ENCODE data around the gene PCDHGA11.
"Not testable (repeated sequence)": the region's sequence is repeated elsewhere in the genome, so short reads cannot be mapped to it uniquely, and the experiment has no call there.

PCDHGA11 gene

DNA sequence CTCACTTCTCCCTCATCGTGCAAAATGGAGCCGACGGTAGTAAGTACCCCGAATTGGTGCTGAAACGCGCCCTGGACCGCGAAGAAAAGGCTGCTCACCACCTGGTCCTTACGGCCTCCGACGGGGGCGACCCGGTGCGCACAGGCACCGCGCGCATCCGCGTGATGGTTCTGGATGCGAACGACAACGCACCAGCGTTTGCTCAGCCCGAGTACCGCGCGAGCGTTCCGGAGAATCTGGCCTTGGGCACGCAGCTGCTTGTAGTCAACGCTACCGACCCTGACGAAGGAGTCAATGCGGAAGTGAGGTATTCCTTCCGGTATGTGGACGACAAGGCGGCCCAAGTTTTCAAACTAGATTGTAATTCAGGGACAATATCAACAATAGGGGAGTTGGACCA is 10.4 kb downstream of the PCDHGA11 start:
- no peak for DNase-seq (ENCODE audit: low read depth in 2 of 2)

- DNase-seq (ENCODE audit: low read depth in 2 of 2) = not testable (repeated sequence)
These were observed 11.5 kb downstream of the PCDHGA11 start for GRCh38 chr5:141432308-141432707.

DNA sequence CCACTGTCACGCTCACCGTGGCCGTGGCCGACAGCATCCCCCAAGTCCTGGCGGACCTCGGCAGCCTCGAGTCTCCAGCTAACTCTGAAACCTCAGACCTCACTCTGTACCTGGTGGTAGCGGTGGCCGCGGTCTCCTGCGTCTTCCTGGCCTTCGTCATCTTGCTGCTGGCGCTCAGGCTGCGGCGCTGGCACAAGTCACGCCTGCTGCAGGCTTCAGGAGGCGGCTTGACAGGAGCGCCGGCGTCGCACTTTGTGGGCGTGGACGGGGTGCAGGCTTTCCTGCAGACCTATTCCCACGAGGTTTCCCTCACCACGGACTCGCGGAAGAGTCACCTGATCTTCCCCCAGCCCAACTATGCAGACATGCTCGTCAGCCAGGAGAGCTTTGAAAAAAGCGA is 11.9 kb downstream of the PCDHGA11 start:
- not testable (repeated sequence) for DNase-seq (ENCODE audit: low read depth in 2 of 2)

GRCh38 chr5:141434006-141434405 is 13.2 kb downstream of the PCDHGA11 start:
- no peak for DNase-seq (ENCODE audit: low read depth in 2 of 2)

DNA sequence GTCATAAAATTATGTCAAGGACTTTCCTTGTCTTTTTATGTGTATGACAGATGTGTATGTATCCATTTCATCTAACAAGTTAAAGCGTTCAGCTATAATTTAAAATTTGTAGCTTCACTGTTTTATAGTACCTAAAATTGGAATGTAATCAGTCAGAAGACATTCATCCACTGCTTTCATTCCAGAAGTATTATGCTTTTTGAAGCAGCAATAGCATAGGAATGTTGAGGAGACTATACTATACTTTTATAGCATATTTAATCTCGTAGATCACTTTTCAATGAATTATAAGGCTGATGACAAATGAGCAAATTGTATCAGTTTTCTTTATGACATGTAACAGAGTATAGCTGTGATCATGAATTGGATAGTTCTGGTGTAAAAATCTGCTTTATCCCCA is 16.4 kb downstream of the PCDHGA11 start:
- no peak for DNase-seq (ENCODE audit: low read depth in 2 of 2)

DNA sequence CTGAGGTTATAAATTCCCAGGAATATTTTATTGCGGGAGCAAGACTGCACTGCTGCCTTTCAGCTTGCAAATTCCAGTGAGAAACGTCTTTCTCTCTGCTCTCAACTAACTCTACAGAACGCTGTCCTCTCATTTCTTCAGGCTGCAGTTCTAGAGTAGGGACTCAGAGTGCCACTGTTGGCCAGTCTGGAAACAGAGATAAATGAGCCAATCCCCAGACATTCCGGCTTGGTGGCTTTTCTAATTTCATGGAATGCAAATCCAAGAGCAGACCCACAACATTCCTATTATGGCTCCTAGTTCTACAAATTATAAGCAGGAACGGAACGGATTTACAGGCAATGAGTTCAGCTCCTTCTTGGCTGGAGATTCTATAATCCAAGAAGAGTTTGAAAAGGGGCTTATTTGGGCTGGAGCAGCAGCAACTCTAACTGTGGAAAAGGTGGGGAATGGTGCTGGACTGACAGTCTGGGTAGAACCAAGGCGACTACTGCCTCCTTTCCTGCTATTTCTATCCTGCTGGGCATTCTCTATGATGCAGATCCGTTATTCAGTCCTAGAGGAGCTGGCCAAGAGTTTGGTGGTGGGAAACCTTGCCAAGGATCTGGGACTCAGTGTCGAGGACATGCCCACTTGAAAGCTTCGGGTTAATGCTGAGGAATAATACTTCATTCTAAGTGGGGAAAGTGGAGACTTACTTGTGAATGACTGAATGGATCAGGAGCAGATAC is 18.7 kb downstream of the PCDHGA11 start:
- no peak for DNase-seq (ENCODE audit: low read depth in 2 of 2)

DNA sequence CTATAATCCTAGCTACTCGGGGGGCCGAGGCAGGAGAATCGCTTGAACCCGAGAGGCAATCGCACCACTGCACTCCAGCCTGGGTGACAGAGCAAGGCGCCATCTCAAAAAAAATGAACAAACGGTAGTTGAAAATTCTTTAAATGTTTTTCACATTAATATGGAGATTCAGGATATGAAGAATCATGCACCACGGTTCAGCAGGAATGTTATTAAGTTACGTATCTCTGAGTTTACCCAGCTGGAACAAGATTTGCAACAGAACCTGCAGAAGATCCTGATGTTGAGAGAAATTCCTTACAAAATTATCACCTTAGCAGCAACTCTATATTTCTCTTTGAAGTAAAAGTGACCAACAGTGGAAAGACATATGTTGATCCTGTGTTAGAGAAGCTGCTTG is 19.5 kb downstream of the PCDHGA11 start:
- no peak for DNase-seq (ENCODE audit: low read depth in 2 of 2)

DNA sequence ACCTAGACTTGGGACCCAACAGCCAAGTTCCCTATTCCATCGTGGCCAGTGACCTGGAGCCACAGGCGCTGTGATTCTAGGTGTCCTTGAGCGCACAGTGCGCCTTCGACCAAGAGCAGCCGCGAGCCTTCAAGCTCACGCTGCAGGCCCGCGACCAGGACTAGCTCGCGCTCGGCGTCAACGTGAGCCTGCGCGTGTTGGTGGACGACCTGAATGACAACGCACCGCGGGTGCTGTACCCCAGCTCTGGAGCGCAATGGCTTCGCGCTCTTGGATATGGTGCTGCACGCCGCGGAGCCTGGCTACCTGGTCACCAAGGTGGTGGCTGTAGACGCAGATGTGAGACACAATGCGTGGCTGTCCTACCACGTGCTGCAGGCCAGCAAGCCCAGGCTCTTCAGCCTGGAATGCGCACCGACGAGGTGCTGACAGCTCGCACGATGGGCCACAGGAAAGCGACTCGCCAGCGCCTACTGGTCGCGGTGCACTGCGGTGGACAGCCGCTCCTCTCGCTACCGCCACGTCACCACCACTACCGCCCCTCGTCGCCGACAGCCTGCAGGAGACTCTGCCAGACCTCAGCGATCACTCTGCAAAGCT is 20.8 kb downstream of the PCDHGA11 start:
- no peak for DNase-seq (ENCODE audit: low read depth in 2 of 2)

GRCh38 chr5:141465351-141465750 is 44.5 kb downstream of the PCDHGA11 start:
- no peak for DNase-seq (ENCODE audit: low read depth in 2 of 2)
